ENCODE results near the gene SYCN.
A peak's percentile ranks its signal among the peaks of the same experiment; 100 is the strongest.

Gene SYCN

GRCh38 chr19:39200066-39200802, 3.8 kb downstream of the SYCN start:
- no peak for TF ChIP-seq CTCF (IDR thresholded peaks at IDR 0.05; ENCODE audit: extremely low read depth, insufficient read depth, missing control alignments)
- in situ Hi-C loops (cut with MboI; ENCODE audit: low pct_unique_long_range_greater_than_20kb, low sequenced_read_pairs, unreplicated experiment): no loop called here
- DNase-seq (ENCODE audit: low spot score): no peak

DNA sequence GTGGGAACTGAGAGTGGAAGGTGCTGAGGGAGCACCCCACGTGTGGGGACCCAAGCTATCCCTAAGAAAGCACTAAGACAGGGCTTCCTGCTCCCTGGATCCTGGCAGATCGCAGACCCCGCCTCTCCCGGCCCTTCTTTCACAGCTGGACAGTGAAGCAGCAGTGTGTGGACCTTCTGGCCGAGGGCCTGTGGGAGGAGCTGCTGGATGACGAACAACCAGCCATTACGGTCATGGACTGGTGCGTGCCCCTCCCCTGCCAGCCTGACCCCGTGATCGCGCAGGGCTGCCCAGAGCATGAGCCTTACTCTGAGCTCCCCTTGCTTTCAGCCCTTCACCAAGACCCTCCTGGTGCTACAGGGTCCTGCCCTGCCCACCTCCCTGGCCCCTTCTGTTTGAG, 5.0 kb downstream of the SYCN start:
- in situ Hi-C loops (cut with MboI; ENCODE audit: low pct_unique_long_range_greater_than_20kb, low sequenced_read_pairs, unreplicated experiment): no loop called here
- TF ChIP-seq CTCF (IDR thresholded peaks at IDR 0.05; ENCODE audit: extremely low read depth, insufficient read depth, missing control alignments): no peak
- DNase-seq (ENCODE audit: low spot score): no peak

GRCh38 chr19:39197808-39198207, 6.3 kb downstream of the SYCN start:
- peak; percentile 17 for DNase-seq (ENCODE audit: low spot score)
- in situ Hi-C loops (cut with MboI; ENCODE audit: low pct_unique_long_range_greater_than_20kb, low sequenced_read_pairs, unreplicated experiment): no loop called here

GRCh38 chr19:39196860-39197562, 7.1 kb downstream of the SYCN start, which contains the start of gene NCCRP1:
TSS of gene NCCRP1 (plus strand) at chr19:39196964. CDS start at chr19:39196983, 19 bp downstream.
- no peak for TF ChIP-seq CTCF (IDR thresholded peaks at IDR 0.05; ENCODE audit: extremely low read depth, insufficient read depth, missing control alignments)
- in situ Hi-C loops (cut with MboI; ENCODE audit: low pct_unique_long_range_greater_than_20kb, low sequenced_read_pairs, unreplicated experiment): no loop called here
- DNase-seq (ENCODE audit: low spot score): peak; percentile 26

More at GRCh38 chr19:39197808-39198207, 6.3 kb downstream of the SYCN start:
- no peak for TF ChIP-seq CTCF (IDR thresholded peaks at IDR 0.05; ENCODE audit: extremely low read depth, insufficient read depth, missing control alignments)

DNA sequence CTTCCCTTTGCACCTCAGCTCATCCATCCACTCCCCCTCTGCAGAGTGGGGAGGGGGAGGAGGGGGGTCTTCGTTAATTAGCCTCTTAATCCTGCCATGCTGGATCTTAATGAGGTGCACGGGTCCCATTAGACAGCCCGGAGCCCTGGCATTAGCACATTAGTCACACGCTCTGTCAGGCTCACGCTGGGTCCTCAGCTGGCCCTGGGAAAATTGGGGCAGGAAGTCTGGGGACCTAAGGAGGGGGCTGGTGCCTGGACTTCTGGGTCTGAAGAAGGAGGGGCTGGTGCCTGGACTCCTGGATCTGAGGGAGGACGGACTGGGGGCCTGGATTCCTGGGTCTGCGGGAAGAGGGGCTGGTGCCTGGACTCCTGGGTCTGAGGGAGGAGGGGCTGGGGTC, 7.7 kb downstream of the SYCN start:
- DNase-seq (ENCODE audit: low spot score): no peak
- in situ Hi-C loops (cut with MboI; ENCODE audit: low pct_unique_long_range_greater_than_20kb, low sequenced_read_pairs, unreplicated experiment): no loop called here
- no peak for TF ChIP-seq CTCF (IDR thresholded peaks at IDR 0.05; ENCODE audit: extremely low read depth, insufficient read depth, missing control alignments)

DNA sequence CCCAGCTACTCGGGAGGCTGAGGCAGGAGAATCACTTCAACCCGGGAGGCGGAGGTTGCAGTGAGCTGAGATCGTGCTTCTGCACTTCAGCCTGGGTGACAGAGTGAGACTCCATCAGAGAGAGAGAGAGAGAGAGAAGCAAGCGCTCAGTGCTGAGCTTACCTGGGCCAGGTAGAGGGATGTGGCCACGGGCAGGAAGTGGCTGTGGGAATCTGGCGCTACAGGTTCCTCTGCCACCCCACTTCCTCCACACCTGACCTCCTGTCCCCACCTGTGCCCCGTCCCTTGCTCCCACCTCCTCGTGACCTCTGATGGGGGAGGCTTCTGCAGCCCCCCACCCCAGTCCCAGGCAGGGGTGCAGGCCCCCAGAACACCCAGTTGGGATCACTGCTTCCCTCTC, 8.3 kb downstream of the SYCN start:
- TF ChIP-seq CTCF (IDR thresholded peaks at IDR 0.05; ENCODE audit: extremely low read depth, insufficient read depth, missing control alignments): no peak
- DNase-seq (ENCODE audit: low spot score): no peak
- in situ Hi-C loops (cut with MboI; ENCODE audit: low pct_unique_long_range_greater_than_20kb, low sequenced_read_pairs, unreplicated experiment): no loop called here

Measured in GM13977 (cell line).